ENCODE data around the gene TMEM121. TPM values are rescaled to one million over a fixed set of nuclear protein-coding genes. Genes with fewer than 3 reads are reported as not detected.
"Not testable (repeated sequence)": the region's sequence is repeated elsewhere in the genome, so short reads cannot be mapped to it uniquely, and the experiment has no call there.

Gene TMEM121
- polyA plus RNA-seq, 1 donor (not counting 4 experiments of a cell fraction or from before 2014, with no cell fraction given): 0.18 TPM

DNA sequence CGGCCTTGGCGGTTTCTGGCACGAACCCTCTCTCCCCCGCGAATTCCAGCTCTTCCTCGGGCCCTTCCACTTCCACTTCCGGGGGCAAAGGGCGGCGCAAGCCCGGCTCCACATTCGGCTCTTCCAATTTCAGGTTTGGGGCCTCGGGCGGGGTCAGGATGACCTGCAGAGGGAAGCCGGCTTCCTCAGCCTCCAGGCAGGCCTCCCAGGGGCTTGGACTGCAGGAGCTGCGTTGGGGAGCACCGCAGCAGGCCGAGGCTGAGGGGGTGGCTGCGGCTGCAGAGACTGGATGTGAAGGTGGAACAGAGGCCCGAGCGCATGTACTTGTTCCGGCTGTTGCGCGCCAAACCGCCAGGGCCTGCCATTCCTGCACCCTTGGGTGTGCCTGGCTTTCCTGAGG lies 20.7 kb downstream of the TMEM121 start:
- FAIRE-seq; H4K20me1 ChIP-seq (ENCODE audit: control insufficient read depth, extremely low read depth, insufficient read depth, low read length); H3K9ac ChIP-seq (ENCODE audit: control insufficient read depth, extremely low read depth, insufficient read depth, low read length); DNase-seq (ENCODE audit: low read depth, low spot score); H3K27ac ChIP-seq (ENCODE audit: control insufficient read depth, insufficient read depth, low read length); H3K4me2 ChIP-seq (ENCODE audit: control insufficient read depth, extremely low read depth, insufficient read depth, low read depth, low read length); H3K9me3 ChIP-seq (ENCODE audit: control insufficient read depth, low read depth, low read length); H3K4me3 ChIP-seq (ENCODE audit: control insufficient read depth in 2 of 3, extremely low read depth in 1 of 3, insufficient read depth in 2 of 3, low read depth in 1 of 3, low read length in 3 of 3); H3K36me3 ChIP-seq (ENCODE audit: control insufficient read depth in 2 of 2, extremely low read depth in 1 of 2, insufficient read depth in 2 of 2, low read length in 2 of 2); H3K27me3 ChIP-seq (ENCODE audit: control insufficient read depth, extremely low read depth, insufficient read depth, low read length); H3K79me2 ChIP-seq (ENCODE audit: control insufficient read depth, insufficient read depth, low read length); H3K9me1 ChIP-seq (ENCODE audit: control insufficient read depth, extremely low read depth, insufficient read depth, low read length); H3K4me1 ChIP-seq (ENCODE audit: control insufficient read depth, extremely low read depth, insufficient read depth, low read length); dilution Hi-C loops (cut with MboI; ENCODE audit: extremely low pct_ligation_motif_present, low sequenced_read_pairs); H2AFZ ChIP-seq (ENCODE audit: control insufficient read depth, low read length): not testable (repeated sequence)

GRCh38 chr14:105547741-105548169 lies 21.4 kb downstream of the TMEM121 start:
- Histone ChIP-seq H3K9me1 (ENCODE audit: control insufficient read depth, extremely low read depth, insufficient read depth, low read length) (no peaks in the 10 kb centered on the region), H3K36me3 (ENCODE audit: control insufficient read depth in 2 of 2, extremely low read depth in 1 of 2, insufficient read depth in 2 of 2, low read length in 2 of 2) (no peaks in the 10 kb centered on the region), H2AFZ (ENCODE audit: control insufficient read depth, low read length) (no peak overlapping the region), H3K79me2 (ENCODE audit: control insufficient read depth, insufficient read depth, low read length) (no peaks in the 10 kb centered on the region), H3K4me1 (ENCODE audit: control insufficient read depth, extremely low read depth, insufficient read depth, low read length) (no peaks in the 10 kb centered on the region), H3K27ac (ENCODE audit: control insufficient read depth, insufficient read depth, low read length) (no peak overlapping the region), H3K4me2 (ENCODE audit: control insufficient read depth, extremely low read depth, insufficient read depth, low read depth, low read length) (no peak overlapping the region), H4K20me1 (ENCODE audit: control insufficient read depth, extremely low read depth, insufficient read depth, low read length) (no peaks in the 10 kb centered on the region), H3K4me3 (ENCODE audit: control insufficient read depth in 2 of 3, extremely low read depth in 1 of 3, insufficient read depth in 2 of 3, low read depth in 1 of 3, low read length in 3 of 3) (no peak overlapping the region), H3K27me3 (ENCODE audit: control insufficient read depth, extremely low read depth, insufficient read depth, low read length) (no peaks in the 10 kb centered on the region), H3K9me3 (ENCODE audit: control insufficient read depth, low read depth, low read length) (no peaks in the 10 kb centered on the region), H3K9ac (ENCODE audit: control insufficient read depth, extremely low read depth, insufficient read depth, low read length) (no peak overlapping the region)
- FAIRE-seq (no peak), DNase-seq (ENCODE audit: low read depth, low spot score) (no peak)
- dilution Hi-C loops (cut with MboI; ENCODE audit: extremely low pct_ligation_motif_present, low sequenced_read_pairs): no loop called here
- TF ChIP-seq EZH2 (IDR thresholded peaks at IDR 0.05; ENCODE audit: low read length): no peak
- TF ChIP-seq, protein P1, sequence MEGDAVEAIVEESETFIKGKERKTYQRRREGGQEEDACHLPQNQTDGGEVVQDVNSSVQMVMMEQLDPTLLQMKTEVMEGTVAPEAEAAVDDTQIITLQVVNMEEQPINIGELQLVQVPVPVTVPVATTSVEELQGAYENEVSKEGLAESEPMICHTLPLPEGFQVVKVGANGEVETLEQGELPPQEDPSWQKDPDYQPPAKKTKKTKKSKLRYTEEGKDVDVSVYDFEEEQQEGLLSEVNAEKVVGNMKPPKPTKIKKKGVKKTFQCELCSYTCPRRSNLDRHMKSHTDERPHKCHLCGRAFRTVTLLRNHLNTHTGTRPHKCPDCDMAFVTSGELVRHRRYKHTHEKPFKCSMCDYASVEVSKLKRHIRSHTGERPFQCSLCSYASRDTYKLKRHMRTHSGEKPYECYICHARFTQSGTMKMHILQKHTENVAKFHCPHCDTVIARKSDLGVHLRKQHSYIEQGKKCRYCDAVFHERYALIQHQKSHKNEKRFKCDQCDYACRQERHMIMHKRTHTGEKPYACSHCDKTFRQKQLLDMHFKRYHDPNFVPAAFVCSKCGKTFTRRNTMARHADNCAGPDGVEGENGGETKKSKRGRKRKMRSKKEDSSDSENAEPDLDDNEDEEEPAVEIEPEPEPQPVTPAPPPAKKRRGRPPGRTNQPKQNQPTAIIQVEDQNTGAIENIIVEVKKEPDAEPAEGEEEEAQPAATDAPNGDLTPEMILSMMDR (optimal IDR thresholded peaks at IDR 0.05 in 1 of 3, IDR thresholded peaks at IDR 0.05 in 1 of 3, conservative IDR thresholded peaks at IDR 0.05 in 1 of 3; ENCODE audit: extremely low read depth in 1 of 3, insufficient read depth in 2 of 3, low read length in 3 of 3): no peak

DNA sequence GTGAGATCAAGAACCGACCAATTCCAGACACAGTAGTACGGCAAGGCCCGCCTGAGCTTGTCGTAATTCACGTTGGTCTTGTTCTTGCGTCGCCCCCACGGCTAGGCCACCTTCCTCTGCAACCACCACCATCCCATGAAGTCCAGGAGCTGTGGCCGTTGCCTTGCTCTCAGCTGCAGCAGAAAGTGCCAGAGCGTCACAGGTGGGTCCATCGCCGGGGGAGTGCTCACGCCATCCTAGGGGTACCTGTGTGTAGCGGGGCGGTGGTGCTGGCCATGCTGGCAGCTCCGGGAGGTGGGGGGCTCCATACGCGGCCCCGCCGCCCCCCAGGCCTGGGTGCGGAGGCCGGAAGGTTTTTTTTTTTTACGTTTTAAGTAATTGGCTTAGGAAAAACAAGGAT lies 23.1 kb downstream of the TMEM121 start:
- FAIRE-seq: no peak
- Histone ChIP-seq H3K36me3 (ENCODE audit: control insufficient read depth in 2 of 2, extremely low read depth in 1 of 2, insufficient read depth in 2 of 2, low read length in 2 of 2) (no peaks in the 10 kb centered on the region), H3K27me3 (ENCODE audit: control insufficient read depth, extremely low read depth, insufficient read depth, low read length) (no peaks in the 10 kb centered on the region)

More for the DNA sequence above, 23.1 kb downstream of the TMEM121 start:
- Histone ChIP-seq H2AFZ (ENCODE audit: control insufficient read depth, low read length) (no peak overlapping the region), H3K27ac (ENCODE audit: control insufficient read depth, insufficient read depth, low read length) (no peak overlapping the region), H3K79me2 (ENCODE audit: control insufficient read depth, insufficient read depth, low read length) (no peaks in the 10 kb centered on the region), H3K4me1 (ENCODE audit: control insufficient read depth, extremely low read depth, insufficient read depth, low read length) (no peaks in the 10 kb centered on the region), H3K4me2 (ENCODE audit: control insufficient read depth, extremely low read depth, insufficient read depth, low read depth, low read length) (no peak overlapping the region), H4K20me1 (ENCODE audit: control insufficient read depth, extremely low read depth, insufficient read depth, low read length) (no peaks in the 10 kb centered on the region), H3K4me3 (ENCODE audit: control insufficient read depth in 2 of 3, extremely low read depth in 1 of 3, insufficient read depth in 2 of 3, low read depth in 1 of 3, low read length in 3 of 3) (no peak overlapping the region), H3K9me3 (ENCODE audit: control insufficient read depth, low read depth, low read length) (no peaks in the 10 kb centered on the region), H3K9me1 (ENCODE audit: control insufficient read depth, extremely low read depth, insufficient read depth, low read length) (no peaks in the 10 kb centered on the region), H3K9ac (ENCODE audit: control insufficient read depth, extremely low read depth, insufficient read depth, low read length) (no peak overlapping the region)
- dilution Hi-C loops (cut with MboI; ENCODE audit: extremely low pct_ligation_motif_present, low sequenced_read_pairs): no loop called here
- DNase-seq (ENCODE audit: low read depth, low spot score): no peak
- TF ChIP-seq EZH2 (IDR thresholded peaks at IDR 0.05; ENCODE audit: low read length): no peak
- TF ChIP-seq, protein P1 (optimal IDR thresholded peaks at IDR 0.05 in 1 of 3, IDR thresholded peaks at IDR 0.05 in 1 of 3, conservative IDR thresholded peaks at IDR 0.05 in 1 of 3; ENCODE audit: extremely low read depth in 1 of 3, insufficient read depth in 2 of 3, low read length in 3 of 3): no peak

All from keratinocyte (primary cell).